ENCODE results near the gene AFAP1L2.
A peak's percentile ranks its signal among the peaks of the same experiment; 100 is the strongest.

The AFAP1L2 gene

DNA sequence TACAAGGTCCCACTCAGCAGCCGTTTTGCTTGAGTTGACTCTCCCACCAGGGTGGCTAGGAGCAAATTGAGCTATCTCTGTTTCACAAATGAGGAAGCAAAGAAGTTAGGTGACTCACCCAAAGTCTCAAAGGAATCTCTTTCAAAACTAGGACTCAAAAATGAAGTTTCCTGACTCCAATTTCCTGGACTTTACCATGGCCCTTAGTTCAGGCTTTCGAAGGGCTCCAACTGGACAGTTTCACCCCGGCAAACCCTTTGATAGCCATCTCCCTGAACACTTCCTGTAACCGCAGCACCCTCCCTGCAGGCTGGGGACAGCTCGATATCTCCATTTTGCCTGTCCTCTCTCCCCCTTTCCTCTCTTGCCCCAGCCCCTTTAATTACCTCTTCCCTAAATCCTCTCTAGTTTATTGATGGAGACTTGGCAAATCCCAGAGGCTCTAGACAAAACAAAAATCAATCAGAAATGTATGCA lies 4.7 kb upstream of the AFAP1L2 start:
- no peak for DNase-seq (ENCODE audit: low read depth)
- H3K4me3 ChIP-seq (ENCODE audit: low read length) = no peak overlapping the region
- TF ChIP-seq, protein P1, sequence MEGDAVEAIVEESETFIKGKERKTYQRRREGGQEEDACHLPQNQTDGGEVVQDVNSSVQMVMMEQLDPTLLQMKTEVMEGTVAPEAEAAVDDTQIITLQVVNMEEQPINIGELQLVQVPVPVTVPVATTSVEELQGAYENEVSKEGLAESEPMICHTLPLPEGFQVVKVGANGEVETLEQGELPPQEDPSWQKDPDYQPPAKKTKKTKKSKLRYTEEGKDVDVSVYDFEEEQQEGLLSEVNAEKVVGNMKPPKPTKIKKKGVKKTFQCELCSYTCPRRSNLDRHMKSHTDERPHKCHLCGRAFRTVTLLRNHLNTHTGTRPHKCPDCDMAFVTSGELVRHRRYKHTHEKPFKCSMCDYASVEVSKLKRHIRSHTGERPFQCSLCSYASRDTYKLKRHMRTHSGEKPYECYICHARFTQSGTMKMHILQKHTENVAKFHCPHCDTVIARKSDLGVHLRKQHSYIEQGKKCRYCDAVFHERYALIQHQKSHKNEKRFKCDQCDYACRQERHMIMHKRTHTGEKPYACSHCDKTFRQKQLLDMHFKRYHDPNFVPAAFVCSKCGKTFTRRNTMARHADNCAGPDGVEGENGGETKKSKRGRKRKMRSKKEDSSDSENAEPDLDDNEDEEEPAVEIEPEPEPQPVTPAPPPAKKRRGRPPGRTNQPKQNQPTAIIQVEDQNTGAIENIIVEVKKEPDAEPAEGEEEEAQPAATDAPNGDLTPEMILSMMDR (conservative IDR thresholded peaks at IDR 0.05; ENCODE audit: low read length) = no peak

DNA sequence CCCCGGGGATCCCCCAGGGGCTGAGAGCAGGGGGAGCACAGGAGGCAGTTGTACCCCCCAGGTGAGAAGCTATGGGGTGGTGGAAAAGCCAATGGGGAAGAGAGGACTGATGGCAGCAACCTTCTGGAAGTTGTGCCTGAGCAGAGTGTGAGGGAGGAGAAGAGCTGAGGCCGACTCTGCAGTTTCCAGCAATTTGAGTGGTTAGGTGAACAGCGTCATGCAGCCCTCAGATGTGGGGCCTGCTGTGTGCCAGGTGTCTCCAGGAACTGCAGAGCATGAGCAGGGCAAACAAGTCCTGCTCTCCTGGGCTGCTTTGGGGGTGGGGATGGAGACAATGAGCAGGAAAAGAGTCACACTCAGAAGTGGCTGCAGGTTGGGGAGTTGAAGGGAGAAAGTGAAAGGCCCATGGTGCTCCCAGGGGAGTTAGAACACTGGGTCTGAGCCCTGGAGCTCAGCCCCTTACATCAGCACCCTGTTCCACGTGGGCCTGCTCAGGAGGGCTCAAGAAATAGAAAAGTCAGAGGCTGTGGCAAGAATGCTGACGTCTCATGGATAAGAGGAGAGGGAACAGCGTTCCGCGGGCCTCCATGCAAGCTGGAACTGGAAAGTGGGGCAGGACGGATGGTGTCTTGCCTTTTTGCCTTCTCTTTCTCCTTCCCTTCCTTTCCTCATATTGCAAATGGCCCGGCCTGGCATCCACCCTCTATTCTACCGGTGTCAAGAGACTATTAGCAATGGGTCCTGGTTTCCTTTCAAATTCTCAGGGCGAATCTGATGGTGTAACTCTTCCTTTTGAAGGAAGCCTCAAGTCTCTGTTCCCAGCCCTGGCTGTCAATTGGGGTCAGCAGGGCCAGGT lies 4.0 kb upstream of the AFAP1L2 start:
- TF ChIP-seq, protein P1 (conservative IDR thresholded peaks at IDR 0.05; ENCODE audit: low read length) = no peak
- H3K4me3 ChIP-seq (ENCODE audit: low read length) = no peak overlapping the region
- no peak for DNase-seq (ENCODE audit: low read depth)

DNA sequence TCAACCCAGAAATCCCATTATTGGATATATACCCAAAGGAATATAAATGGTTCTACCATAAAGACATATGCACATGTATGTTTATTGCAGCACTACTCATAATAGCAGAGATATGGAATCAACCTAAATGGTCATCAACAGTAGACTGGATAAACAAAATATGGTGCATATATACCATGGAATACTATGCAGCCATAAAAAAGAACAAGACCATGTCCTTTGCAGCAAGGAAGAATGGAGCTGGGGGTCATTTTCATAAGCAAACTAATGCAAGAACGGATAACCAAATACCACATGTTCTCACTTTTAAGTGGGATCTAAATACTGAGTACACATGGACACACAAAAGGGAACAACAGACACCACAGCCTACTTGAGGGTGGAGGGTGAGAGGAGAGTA lies 2.2 kb upstream of the AFAP1L2 start:
- no peak for DNase-seq (ENCODE audit: low read depth)
- H3K4me3 ChIP-seq (ENCODE audit: low read length) = no peak overlapping the region
- TF ChIP-seq, protein P1 (conservative IDR thresholded peaks at IDR 0.05; ENCODE audit: low read length) = no peak

DNA sequence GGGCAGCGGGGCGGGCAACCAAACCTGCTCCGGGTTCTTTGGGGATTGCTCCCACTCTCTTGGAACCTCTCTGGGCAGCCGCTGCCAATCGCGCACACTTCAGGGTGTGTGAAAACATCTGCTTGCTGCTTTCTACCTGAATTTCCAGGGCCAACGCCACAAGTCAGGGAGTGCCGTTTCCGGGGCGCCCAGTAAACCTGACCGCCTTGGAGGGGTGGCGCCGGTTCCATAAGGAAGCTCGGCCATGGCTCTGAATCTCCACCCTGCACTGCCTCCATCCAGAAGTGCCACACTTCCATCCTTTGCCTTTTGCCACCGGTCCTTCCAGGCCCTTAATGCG lies 679 bp upstream of the AFAP1L2 start:
- TF ChIP-seq, protein P1 (conservative IDR thresholded peaks at IDR 0.05; ENCODE audit: low read length) = no peak
- H3K4me3 ChIP-seq (ENCODE audit: low read length) = no peak overlapping the region
- no peak for DNase-seq (ENCODE audit: low read depth)

DNA sequence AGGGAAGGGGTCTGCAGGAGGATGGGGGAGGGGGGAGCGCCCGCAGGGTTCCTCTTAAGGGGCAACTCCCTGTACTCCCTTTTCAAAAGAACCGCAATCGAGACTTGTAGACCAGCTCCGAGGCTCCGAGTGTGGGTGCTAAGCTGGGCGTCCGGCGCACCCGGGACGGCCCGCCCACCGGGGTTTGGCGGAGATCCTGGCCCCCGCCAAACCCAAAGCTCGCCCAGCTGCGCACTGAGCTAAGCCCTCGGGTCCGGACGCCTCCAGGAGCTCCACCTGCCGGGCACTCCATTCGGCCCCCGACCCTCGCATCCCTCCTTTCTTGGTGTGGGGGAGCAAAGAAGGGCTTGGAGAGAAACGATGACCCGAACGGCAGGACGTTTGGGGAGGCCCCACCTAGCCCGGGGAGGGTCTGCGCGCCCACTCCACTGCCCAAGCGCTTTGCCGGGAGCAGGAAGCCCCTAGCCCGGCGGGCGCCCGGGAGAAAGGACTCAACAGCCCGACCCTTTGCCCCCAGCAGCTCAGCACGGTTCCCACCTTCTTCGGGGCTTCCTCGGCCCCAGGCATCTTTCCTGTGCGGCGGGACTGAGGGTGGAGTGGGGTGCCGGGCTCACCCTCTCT lies 651 bp downstream of the AFAP1L2 start:
- DNase-seq (ENCODE audit: low read depth) = no peak
- peak overlapping the region; percentile 36 for H3K4me3 ChIP-seq (ENCODE audit: low read length)
- TF ChIP-seq, protein P1 (conservative IDR thresholded peaks at IDR 0.05; ENCODE audit: low read length) = no peak

DNA sequence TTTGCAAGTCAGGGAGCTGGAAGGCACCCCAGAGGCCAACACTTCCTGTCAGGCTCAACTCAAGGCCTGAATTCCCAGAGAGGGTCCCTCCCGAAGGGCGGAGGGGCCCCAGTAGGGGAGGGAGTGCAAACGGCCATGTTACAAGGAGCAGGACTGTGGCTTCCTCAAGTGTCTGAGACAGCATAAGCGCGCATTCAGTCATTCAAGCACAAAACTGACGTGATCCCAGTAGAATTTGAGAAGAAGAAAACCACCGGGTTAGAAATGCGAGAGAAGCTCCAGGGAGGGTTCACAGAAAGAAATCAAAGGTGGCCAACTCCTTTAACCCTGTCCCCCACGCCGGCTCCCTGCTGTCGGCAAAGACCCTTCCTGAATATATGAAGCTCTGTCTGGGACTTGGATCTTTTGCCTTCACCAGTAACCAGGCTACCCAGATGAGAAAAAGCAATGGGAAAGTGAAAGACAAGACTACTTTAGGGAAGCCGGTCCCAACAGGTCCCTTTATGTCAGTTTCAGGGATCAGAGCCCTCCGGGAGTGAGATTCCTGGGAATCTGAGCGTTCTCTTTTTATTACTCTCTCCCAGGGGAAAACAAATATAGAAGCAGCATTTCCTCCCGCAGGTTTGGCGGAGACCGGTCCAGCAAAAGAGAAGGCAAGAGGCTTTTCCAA lies 1.3 kb downstream of the AFAP1L2 start:
- DNase-seq (ENCODE audit: low read depth) = no peak
- TF ChIP-seq, protein P1 (conservative IDR thresholded peaks at IDR 0.05; ENCODE audit: low read length) = no peak
- peak overlapping the region; percentile 36 for H3K4me3 ChIP-seq (ENCODE audit: low read length)

Data from AG10803 (cell line).